IMR-90 (cell line): ENCODE measurements around the gene AFG3L2. TPM values are rescaled to one million over a fixed set of nuclear protein-coding genes. Genes with fewer than 3 reads are reported as not detected.

Experiments used
- ATAC-seq: fragments of 200-7000 bp; cut with Tn5 transposase; 2 replicates; pipeline ENCODE4 v1.9.1; 2020; ENCODE audit warnings: low read depth, mild to moderate bottlenecking, moderate library complexity
- BruUV-seq: library from RNA; stranded (reverse); fragments of 400-500 nt; replicated peaks from 2 replicates; lab custom pipeline; 2021; lab: Mats Ljungman, UMichigan
- CTCF ChIA-PET: fragments of 300-600 bp; formaldehyde crosslinking; extraction: SDS; loops from one replicate; lab custom pipeline; 2021; ENCODE audit warnings: antibody characterized with exemption; lab: Yijun Ruan, JAX
- POLR2A ChIA-PET: fragments of 300-600 bp; sonication (Branson Sonifier 250); formaldehyde crosslinking; loops from one replicate; lab custom pipeline; 2022; ENCODE audit warnings: antibody characterized with exemption; ENCODE audit not compliant: unreplicated experiment; lab: Charles Lee
- DNase-seq: peaks from one replicate; pipeline ENCODE4 v3.0.0; 2013
- H2AFZ ChIP-seq: replicated peaks from 2 replicates; pipeline ENCODE3; 2013; ENCODE audit warnings: low read length, mild to moderate bottlenecking; ENCODE audit not compliant: poor library complexity
- H2AK5ac ChIP-seq: 2 replicates; pipeline ENCODE4 v1.6.1; 2013; ENCODE audit warnings: low read depth, low read length, inconsistent platforms
- H2AK9ac ChIP-seq: replicated peaks from 2 replicates; pipeline ENCODE3; 2013; ENCODE audit warnings: mild to moderate bottlenecking, low read depth, low read length, moderate library complexity; ENCODE audit not compliant: poor library complexity
- H2BK120ac ChIP-seq: 2 replicates; pipeline ENCODE4 v1.6.1; 2013; ENCODE audit warnings: low read depth, low read length, inconsistent platforms
- H2BK15ac ChIP-seq: 3 replicates; pipeline ENCODE4 v1.6.1; 2013; ENCODE audit warnings: low read depth, low read length, inconsistent platforms
- H2BK20ac ChIP-seq: 2 replicates; pipeline ENCODE4 v1.6.1; 2013; ENCODE audit warnings: low read depth, mild to moderate bottlenecking, inconsistent platforms, low read length, moderate library complexity
- H2BK5ac ChIP-seq: 2 replicates; pipeline ENCODE4 v1.6.1; 2013; ENCODE audit warnings: mild to moderate bottlenecking, low read depth, low read length, inconsistent platforms; ENCODE audit not compliant: poor library complexity, severe bottlenecking
- H3K14ac ChIP-seq: replicated peaks from 2 replicates; pipeline ENCODE4 v1.6.1; 2013; ENCODE audit warnings: low read depth, low read length, inconsistent platforms
- H3K18ac ChIP-seq: 2 replicates; pipeline ENCODE4 v1.6.1; 2013; ENCODE audit warnings: low read depth, low read length, control low read depth
- H3K23ac ChIP-seq: 2 replicates; pipeline ENCODE4 v1.6.1; 2013; ENCODE audit warnings: low read depth, low read length, inconsistent platforms
- H3K27ac ChIP-seq: 2 replicates; pipeline ENCODE4 v1.5.1; 2013; ENCODE audit warnings: mild to moderate bottlenecking, control low read depth, low read length; ENCODE audit not compliant: insufficient read depth
- H3K27me3 ChIP-seq: 2 replicates; pipeline ENCODE4 v1.6.1; 2013; ENCODE audit warnings: low read length; ENCODE audit not compliant: control insufficient read depth, insufficient read depth
- H3K36me3 ChIP-seq: 2 replicates; pipeline ENCODE4 v1.6.1; 2013; ENCODE audit warnings: low read length, mixed read lengths; ENCODE audit not compliant: control insufficient read depth, insufficient read depth
- H3K4ac ChIP-seq: 2 replicates; pipeline ENCODE4 v1.6.1; 2013; ENCODE audit warnings: low read depth, low read length, inconsistent platforms
- H3K4me1 ChIP-seq: 2 replicates; pipeline ENCODE4 v1.6.1; 2013; ENCODE audit warnings: low read length, mixed read lengths; ENCODE audit not compliant: control insufficient read depth, insufficient read depth
- H3K4me2 ChIP-seq: 2 replicates; pipeline ENCODE4 v1.6.1; 2013; ENCODE audit warnings: low read depth, mild to moderate bottlenecking, control low read depth, low read length, moderate library complexity
- H3K4me3 ChIP-seq: 2 replicates; pipeline ENCODE4 v1.5.1; 2013; ENCODE audit warnings: low read depth, mild to moderate bottlenecking, control low read depth, low read length, moderate library complexity; ENCODE audit not compliant: insufficient read depth
- H3K56ac ChIP-seq: 2 replicates; pipeline ENCODE4 v1.6.1; 2013; ENCODE audit warnings: low read length, inconsistent platforms; ENCODE audit not compliant: insufficient read depth; ENCODE audit errors: extremely low read depth
- H3K79me1 ChIP-seq, 2 experiments: 2 replicates each; pipeline ENCODE4 v1.6.1; 2013; ENCODE audit warnings: low read length in 2 of 2, inconsistent platforms in 1 of 2, low read depth in 1 of 2
- H3K9ac ChIP-seq: 2 replicates; pipeline ENCODE4 v1.6.1; 2013; ENCODE audit warnings: low read depth, low read length, control low read depth
- H3K9me1 ChIP-seq: 2 replicates; pipeline ENCODE4 v1.6.1; 2013; ENCODE audit warnings: low read length, inconsistent platforms; ENCODE audit not compliant: insufficient read depth
- H3K9me3 ChIP-seq: 2 replicates; pipeline ENCODE4 v1.6.1; 2013; ENCODE audit warnings: low read length; ENCODE audit not compliant: control insufficient read depth, insufficient read depth
- H4K20me1 ChIP-seq: 2 replicates; pipeline ENCODE4 v1.6.1; 2013; ENCODE audit warnings: low read length, inconsistent platforms; ENCODE audit not compliant: insufficient read depth
- H4K5ac ChIP-seq: 2 replicates; pipeline ENCODE4 v1.6.1; 2013; ENCODE audit warnings: mild to moderate bottlenecking, low read depth, low read length, control low read depth
- H4K8ac ChIP-seq, 2 experiments: 2 replicates each; pipeline ENCODE4 v1.6.1; 2013; ENCODE audit warnings: low read depth in 2 of 2, low read length in 2 of 2, control low read depth in 1 of 2, inconsistent platforms in 1 of 2
- H4K91ac ChIP-seq: 2 replicates; pipeline ENCODE4 v1.6.1; 2013; ENCODE audit warnings: low read depth, low read length, inconsistent platforms; ENCODE audit not compliant: insufficient read depth
- BHLHE40 ChIP-seq: fragments of 150-350 bp; IDR thresholded peaks from 2 replicates; pipeline ENCODE4 v1.6.1; 2016; ENCODE audit warnings: mild to moderate bottlenecking, low read depth, low read length
- CEBPB ChIP-seq: IDR thresholded peaks from 2 replicates; pipeline ENCODE4 v1.6.1; 2012; ENCODE audit warnings: low read depth, low read length, improper control_type of control experiment
- CHD1 ChIP-seq: IDR thresholded peaks from 2 replicates; pipeline ENCODE4 v1.6.1; 2012; ENCODE audit warnings: low read depth, low read length, improper control_type of control experiment
- FOS ChIP-seq: fragments of 150-350 bp; IDR thresholded peaks from 2 replicates; pipeline ENCODE4 v1.6.1; 2016; ENCODE audit warnings: low read depth, low read length
- MAFK ChIP-seq: IDR thresholded peaks from 2 replicates; pipeline ENCODE4 v1.6.1; 2012; ENCODE audit warnings: low read depth, low read length, improper control_type of control experiment
- MAZ ChIP-seq: IDR thresholded peaks from 2 replicates; pipeline ENCODE4 v1.6.1; 2012; ENCODE audit warnings: low read depth, mild to moderate bottlenecking, low read length, improper control_type of control experiment, moderate library complexity, borderline replicate concordance
- MXI1 ChIP-seq: IDR thresholded peaks from 2 replicates; pipeline ENCODE4 v1.6.1; 2012; ENCODE audit warnings: low read depth, mild to moderate bottlenecking, low read length, moderate library complexity, borderline replicate concordance
- NFE2L2 ChIP-seq: fragments of 150-350 bp; IDR thresholded peaks from 2 replicates; pipeline ENCODE4 v1.6.1; 2016; ENCODE audit warnings: low read depth, mild to moderate bottlenecking, low read length
- POLR2A ChIP-seq: IDR thresholded peaks from 2 replicates; pipeline ENCODE4 v1.6.1; 2012; ENCODE audit warnings: mild to moderate bottlenecking, low read depth, low read length
- RAD21 ChIP-seq: IDR thresholded peaks from 2 replicates; pipeline ENCODE4 v1.6.1; 2012; ENCODE audit warnings: low read length, improper control_type of control experiment
- RCOR1 ChIP-seq: IDR thresholded peaks from 2 replicates; pipeline ENCODE4 v1.6.1; 2012; ENCODE audit warnings: mild to moderate bottlenecking, low read length, improper control_type of control experiment; ENCODE audit not compliant: insufficient replicate concordance
- RFX5 ChIP-seq: IDR thresholded peaks from 2 replicates; pipeline ENCODE4 v1.8.0; 2012; ENCODE audit warnings: low read depth, mild to moderate bottlenecking, low read length, moderate library complexity
- SMC3 ChIP-seq: fragments of 150-350 bp; IDR thresholded peaks from 2 replicates; pipeline ENCODE4 v1.6.1; 2016; ENCODE audit warnings: low read depth, mild to moderate bottlenecking, antibody characterized with exemption, low read length, moderate library complexity
- WGBS, 2 experiments: methylation state at CpG; one replicate each; pipeline versions ENCODE4 v1.1.5 to v1.1.7; 2013; ENCODE audit warnings: missing lambda C conversion rate in 2 of 2; ENCODE audit not compliant: insufficient read length in 1 of 2; ENCODE audit errors: extremely low coverage in 2 of 2; 5-methylcytosine and 5-hydroxymethylcytosine counted together
- dilution Hi-C: fragments of 300-500 bp; cut with HindIII; formaldehyde crosslinking; loops from one replicate; pipeline ENCODE4 v1.14.3; 2018; ENCODE audit warnings: low sequenced_read_pairs; ENCODE audit not compliant: unreplicated experiment
- in situ Hi-C: fragments of 300-500 bp; cut with MboI; formaldehyde crosslinking; loops from 3 replicates; pipeline ENCODE4 v1.14.3; 2019; ENCODE audit warnings: low sequenced_read_pairs, inconsistent platforms, mixed read lengths
- intact Hi-C: fragments of 100-400 bp; cut with micrococcal nuclease; formaldehyde crosslinking; loops from 2 replicates; pipeline ENCODE4 v1.10.0; 2022
- polyA plus RNA-seq, 3 experiments: library from polyadenylated mRNA; depleted of rRNA; stranded (reverse); fragments of >200 nt; gene quantifications; 2 replicates each; pipeline ENCODE4 v1.2.3, GENCODE V29; 2012; ENCODE audit warnings: low replicate concordance in 1 of 3
- total RNA-seq: library from RNA; depleted of rRNA; stranded (reverse); fragments of >200 nt; gene quantifications from 2 replicates; pipeline ENCODE4 v1.2.3, GENCODE V29; 2012
- TF ChIP-seq, protein P1 (sequence below): fragments of 150-350 bp; IDR thresholded peaks from 2 replicates; pipeline ENCODE4 v1.6.1; 2016; ENCODE audit warnings: low read depth, mild to moderate bottlenecking, low read length, moderate library complexity, borderline replicate concordance
- TF ChIP-seq, protein P2 (sequence below): fragments of 150-350 bp; IDR thresholded peaks from 2 replicates; pipeline ENCODE4 v1.6.1; 2017; ENCODE audit warnings: mild to moderate bottlenecking, antibody characterized with exemption, low read length, low read depth
- TF ChIP-seq, protein P3 (sequence below): conservative IDR thresholded peaks from 2 replicates; pipeline ENCODE4 v1.5.1; 2012; ENCODE audit warnings: mild to moderate bottlenecking, low read depth, low read length, improper control_type of control experiment

Gene AFG3L2
- total and polyA plus RNA-seq, 2 of the 4 experiments (the other 2 are of a cell fraction), result 26.9 to 37.6 TPM

DNA sequence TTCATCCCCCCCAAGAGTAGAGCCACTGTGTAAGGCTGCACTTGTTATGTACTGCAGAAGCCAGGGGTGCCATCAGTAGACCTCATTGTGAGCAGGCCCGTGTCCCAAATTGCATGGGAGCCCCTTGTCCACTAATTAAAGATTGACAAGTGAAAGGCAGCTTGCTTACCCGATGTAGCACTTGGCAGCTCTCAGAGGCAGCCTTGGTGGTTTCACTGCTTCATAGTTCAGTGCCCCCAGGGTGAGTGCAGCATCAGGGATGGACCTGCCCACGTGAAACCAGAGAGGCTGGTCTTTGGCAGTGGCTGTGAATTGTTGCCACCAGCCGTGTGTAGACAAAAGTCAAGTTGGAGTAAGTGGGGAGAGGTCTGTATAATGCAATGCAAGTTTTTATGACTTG, 55.7 kb downstream of the AFG3L2 start:
- no peak overlapping the region for H3K14ac ChIP-seq
- DNase-seq (no peak), ATAC-seq (0 out of 2 replicates have a peak, but pooled peaks have one; percentile 8)
- no peak overlapping the region for H3K27ac ChIP-seq
- in situ Hi-C loops, result no loop called here
- ChIA-PET POLR2A (no interaction called here), CTCF (interaction anchor here (0.5 to 0.6 kb wide), 2 partner anchors 53 to 252 kb away, joined by 3 read pairs; no protein-coding TSS in a partner anchor)
- no TSS peak for BruUV-seq
- 90% methylated on average over 2 of the region's 4 CpGs; no CpG with 5 or more reads in 1 of the 2 experiments for WGBS, 2 experiments
- H3K9me3 ChIP-seq, result no peaks in the 10 kb centered on the region
- H2BK120ac ChIP-seq, result no peak overlapping the region
- H3K79me1 ChIP-seq, result peaks cover 32 to 59% of the 10 kb centered on the region in 2 experiments
- no peak overlapping the region for H3K9ac ChIP-seq
- H3K4me1 ChIP-seq, result peaks cover 9% of the 10 kb centered on the region; the same call in 1 of the 2 replicates
- H3K4ac ChIP-seq, result no peak overlapping the region
- no peak overlapping the region for H2BK5ac ChIP-seq
- H3K4me2 ChIP-seq, result no peak overlapping the region
- H2AK9ac ChIP-seq, result no peak overlapping the region
- no peaks in the 10 kb centered on the region for H3K27me3 ChIP-seq
- no peak overlapping the region for H3K4me3 ChIP-seq
- no peak overlapping the region for H4K5ac ChIP-seq
- no peak overlapping the region for H4K91ac ChIP-seq
- dilution Hi-C loops, result no loop called here
- H3K9me1 ChIP-seq, result peaks cover 17% of the 10 kb centered on the region; the same call in 1 of the 2 replicates
- no peak overlapping the region for H2AFZ ChIP-seq
- no peak overlapping the region for H3K56ac ChIP-seq
- peaks cover 94% of the 10 kb centered on the region for H4K20me1 ChIP-seq
- H2BK15ac ChIP-seq, result no peak overlapping the region
- H3K23ac ChIP-seq, result 0 out of 2 replicates have a peak overlapping the region, but pooled peaks have one; percentile 66
- no peak overlapping the region for H4K8ac ChIP-seq
- TF ChIP-seq FOS (no peak), RCOR1 (no peak), RAD21 (no peak), POLR2A (no peak), BHLHE40 (no peak), MAZ (no peak), MAFK (no peak), SMC3 (no peak), NFE2L2 (no peak), RFX5 (no peak), MXI1 (no peak), CEBPB (no peak), CHD1 (no peak)
- TF ChIP-seq, protein P1, sequence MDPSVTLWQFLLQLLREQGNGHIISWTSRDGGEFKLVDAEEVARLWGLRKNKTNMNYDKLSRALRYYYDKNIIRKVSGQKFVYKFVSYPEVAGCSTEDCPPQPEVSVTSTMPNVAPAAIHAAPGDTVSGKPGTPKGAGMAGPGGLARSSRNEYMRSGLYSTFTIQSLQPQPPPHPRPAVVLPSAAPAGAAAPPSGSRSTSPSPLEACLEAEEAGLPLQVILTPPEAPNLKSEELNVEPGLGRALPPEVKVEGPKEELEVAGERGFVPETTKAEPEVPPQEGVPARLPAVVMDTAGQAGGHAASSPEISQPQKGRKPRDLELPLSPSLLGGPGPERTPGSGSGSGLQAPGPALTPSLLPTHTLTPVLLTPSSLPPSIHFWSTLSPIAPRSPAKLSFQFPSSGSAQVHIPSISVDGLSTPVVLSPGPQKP, result no peak
- TF ChIP-seq, protein P2, sequence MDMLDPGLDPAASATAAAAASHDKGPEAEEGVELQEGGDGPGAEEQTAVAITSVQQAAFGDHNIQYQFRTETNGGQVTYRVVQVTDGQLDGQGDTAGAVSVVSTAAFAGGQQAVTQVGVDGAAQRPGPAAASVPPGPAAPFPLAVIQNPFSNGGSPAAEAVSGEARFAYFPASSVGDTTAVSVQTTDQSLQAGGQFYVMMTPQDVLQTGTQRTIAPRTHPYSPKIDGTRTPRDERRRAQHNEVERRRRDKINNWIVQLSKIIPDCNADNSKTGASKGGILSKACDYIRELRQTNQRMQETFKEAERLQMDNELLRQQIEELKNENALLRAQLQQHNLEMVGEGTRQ, result no peak
- TF ChIP-seq, protein P3, sequence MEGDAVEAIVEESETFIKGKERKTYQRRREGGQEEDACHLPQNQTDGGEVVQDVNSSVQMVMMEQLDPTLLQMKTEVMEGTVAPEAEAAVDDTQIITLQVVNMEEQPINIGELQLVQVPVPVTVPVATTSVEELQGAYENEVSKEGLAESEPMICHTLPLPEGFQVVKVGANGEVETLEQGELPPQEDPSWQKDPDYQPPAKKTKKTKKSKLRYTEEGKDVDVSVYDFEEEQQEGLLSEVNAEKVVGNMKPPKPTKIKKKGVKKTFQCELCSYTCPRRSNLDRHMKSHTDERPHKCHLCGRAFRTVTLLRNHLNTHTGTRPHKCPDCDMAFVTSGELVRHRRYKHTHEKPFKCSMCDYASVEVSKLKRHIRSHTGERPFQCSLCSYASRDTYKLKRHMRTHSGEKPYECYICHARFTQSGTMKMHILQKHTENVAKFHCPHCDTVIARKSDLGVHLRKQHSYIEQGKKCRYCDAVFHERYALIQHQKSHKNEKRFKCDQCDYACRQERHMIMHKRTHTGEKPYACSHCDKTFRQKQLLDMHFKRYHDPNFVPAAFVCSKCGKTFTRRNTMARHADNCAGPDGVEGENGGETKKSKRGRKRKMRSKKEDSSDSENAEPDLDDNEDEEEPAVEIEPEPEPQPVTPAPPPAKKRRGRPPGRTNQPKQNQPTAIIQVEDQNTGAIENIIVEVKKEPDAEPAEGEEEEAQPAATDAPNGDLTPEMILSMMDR, result no peak
- intact Hi-C loops, result no loop called here
- no peak overlapping the region for H2BK20ac ChIP-seq
- no peak overlapping the region for H3K18ac ChIP-seq
- peaks cover 60% of the 10 kb centered on the region for H3K36me3 ChIP-seq
- H2AK5ac ChIP-seq, result no peak overlapping the region
